ENCODE measurements around the gene NOP53. TPM values are rescaled to one million over a fixed set of nuclear protein-coding genes. Genes with fewer than 3 reads are reported as not detected.
"Not testable (repeated sequence)": the region's sequence is repeated elsewhere in the genome, so short reads cannot be mapped to it uniquely, and the experiment has no call there.

The NOP53 gene
- total RNA-seq, 1 experiment from 2014 or later = 289 TPM

DNA sequence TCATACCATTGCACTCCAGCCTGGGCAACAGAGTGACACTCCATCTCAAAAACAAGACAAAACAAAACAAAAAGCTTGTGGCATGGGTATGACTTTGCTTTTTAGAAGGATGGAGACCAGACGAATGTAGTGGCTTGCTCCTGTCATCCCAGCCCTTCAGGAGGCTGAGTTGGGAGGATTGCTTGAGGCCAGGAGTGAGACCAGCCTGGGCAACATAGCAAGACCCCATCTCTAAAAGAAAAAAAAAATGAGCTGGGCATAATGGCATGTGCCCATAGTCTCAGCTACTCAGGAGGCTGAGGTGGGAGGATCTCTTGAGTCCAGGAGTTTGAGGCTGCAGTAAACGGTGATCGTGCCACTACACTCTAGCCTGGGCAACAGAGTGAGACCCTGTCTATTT, 16.8 kb downstream of the NOP53 start:
- ATAC-seq = no peak
- no peak for TF ChIP-seq NR1H2 (CRISPR knock-in tag; IDR thresholded peaks at IDR 0.05)
- TF ChIP-seq GTF2I (CRISPR knock-in tag; conservative IDR thresholded peaks at IDR 0.05) = 0 out of 2 replicates have a peak, but pooled peaks have one; percentile 29
- TF ChIP-seq ZNF121 (CRISPR knock-in tag; IDR thresholded peaks at IDR 0.05) = peak; percentile 88
- ChIA-PET POLR2A (no interaction called here), CTCF (interaction anchor here (0.6 to 8.5 kb wide), 2 partner anchors 27 to 45 kb away, joined by 5 to 368 read pairs; no protein-coding TSS in a partner anchor)
- Mint-ChIP-seq H3K4me3 (no peak overlapping the region), H3K27me3 (ENCODE audit: low read depth) (no peaks in the 10 kb centered on the region), H3K36me3 (peaks cover 23% of the 10 kb centered on the region), H3K27ac (no peak overlapping the region), H3K9me3 (peaks cover 4% of the 10 kb centered on the region), H3K4me1 (peaks cover 11% of the 10 kb centered on the region)
- no peak for DNase-seq (ENCODE audit: low spot score)

DNA sequence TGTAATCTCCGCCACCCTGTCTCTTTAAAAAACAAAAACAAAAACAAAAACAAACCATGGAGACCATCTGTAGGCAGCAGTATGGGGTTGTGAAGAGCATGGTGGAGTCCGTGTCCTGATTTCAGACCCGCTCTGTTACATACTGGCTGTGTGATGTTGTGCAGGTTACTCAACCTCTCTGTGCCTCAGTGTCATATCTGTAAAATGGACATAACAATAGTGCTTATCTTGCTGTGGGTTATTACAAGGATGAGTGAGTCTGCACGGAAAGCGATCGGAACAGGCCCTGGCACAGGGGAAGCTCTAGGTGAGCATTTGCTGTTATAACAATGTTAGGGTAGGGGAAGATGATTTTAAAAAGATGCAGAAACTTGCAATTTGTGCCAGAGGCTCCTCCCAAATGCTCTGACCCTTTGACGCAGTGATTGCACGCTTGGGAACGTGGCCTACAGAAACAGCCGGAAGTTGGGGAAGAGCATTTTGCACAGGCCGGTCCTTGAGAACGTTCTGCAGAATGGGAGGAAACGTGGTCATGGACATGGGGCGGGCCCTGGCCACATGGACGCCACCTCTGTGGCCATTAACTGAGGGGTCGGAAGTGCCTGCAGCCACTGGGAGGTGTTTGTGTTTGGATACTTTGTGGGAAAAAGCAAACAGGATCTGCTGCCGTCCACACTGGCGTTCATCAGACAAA, 17.4 kb downstream of the NOP53 start:
- H3K27ac Mint-ChIP-seq = peak overlapping the region; percentile 79; the same call in 1 of the 2 replicates
- H3K4me1 Mint-ChIP-seq = peaks cover 11% of the 10 kb centered on the region
- H3K9me3 Mint-ChIP-seq = peaks cover 4% of the 10 kb centered on the region
- ATAC-seq (no peak), DNase-seq (ENCODE audit: low spot score) (no peak)
- CTCF ChIA-PET = interaction anchor here (0.7 to 8.5 kb wide), 2 partner anchors 10 to 26 kb away, joined by 5 to 368 read pairs; no protein-coding TSS in a partner anchor
- H3K36me3 Mint-ChIP-seq = peaks cover 16% of the 10 kb centered on the region
- TF ChIP-seq NR2C2 (CRISPR knock-in tag; IDR thresholded peaks at IDR 0.05) (no peak), CREM (CRISPR knock-in tag; IDR thresholded peaks at IDR 0.05) (no peak), JAZF1 (CRISPR knock-in tag; IDR thresholded peaks at IDR 0.05) (no peak), IRF2 (CRISPR knock-in tag; IDR thresholded peaks at IDR 0.05; ENCODE audit: borderline replicate concordance, low read depth) (no peak), AR (CRISPR knock-in tag; IDR thresholded peaks at IDR 0.05) (no peak)
- TF ChIP-seq, protein P1, sequence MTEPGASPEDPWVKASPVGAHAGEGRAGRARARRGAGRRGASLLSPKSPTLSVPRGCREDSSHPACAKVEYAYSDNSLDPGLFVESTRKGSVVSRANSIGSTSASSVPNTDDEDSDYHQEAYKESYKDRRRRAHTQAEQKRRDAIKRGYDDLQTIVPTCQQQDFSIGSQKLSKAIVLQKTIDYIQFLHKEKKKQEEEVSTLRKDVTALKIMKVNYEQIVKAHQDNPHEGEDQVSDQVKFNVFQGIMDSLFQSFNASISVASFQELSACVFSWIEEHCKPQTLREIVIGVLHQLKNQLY (CRISPR knock-in tag; IDR thresholded peaks at IDR 0.05) = no peak
- POLR2A ChIA-PET = no interaction called here
- H3K4me3 Mint-ChIP-seq = no peak overlapping the region
- H3K27me3 Mint-ChIP-seq (ENCODE audit: low read depth) = no peaks in the 10 kb centered on the region

DNA sequence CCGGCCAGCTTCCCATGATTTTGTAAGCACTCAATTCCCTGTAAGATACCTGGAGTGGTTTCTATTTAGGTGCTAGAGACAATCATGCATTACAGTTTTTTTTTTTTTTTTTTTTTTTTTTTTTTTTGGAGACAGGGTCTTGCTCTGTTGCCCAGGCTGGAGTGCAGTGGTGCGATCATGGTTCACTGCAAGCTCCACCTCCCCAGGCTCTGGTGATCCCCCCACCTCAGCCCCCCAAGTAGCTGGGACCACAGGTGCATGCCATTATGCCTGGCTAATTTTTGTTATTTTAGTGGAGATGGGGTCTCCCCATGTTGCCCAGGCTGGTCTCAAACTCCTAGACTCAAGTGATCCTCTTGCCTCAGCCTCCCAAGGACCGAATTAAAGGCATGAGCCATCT, 19.4 kb downstream of the NOP53 start:
- ATAC-seq; H3K9me3 Mint-ChIP-seq; H3K27me3 Mint-ChIP-seq (ENCODE audit: low read depth); H3K4me3 Mint-ChIP-seq; H3K36me3 Mint-ChIP-seq; DNase-seq (ENCODE audit: low spot score); H3K27ac Mint-ChIP-seq: not testable (repeated sequence)
- H3K4me1 Mint-ChIP-seq = peaks cover 14% of the 10 kb centered on the region
- CTCF ChIA-PET = interaction anchor here (0.6 to 8.5 kb wide), 25 partner anchors 9 to 337 kb away, joined by 3 to 368 read pairs (median 10); partner anchors contain the start of genes EHD2, NOP53 and SELENOW
- peak; percentile 41; the same call in 1 of the 2 replicates for TF ChIP-seq ZNF121 (CRISPR knock-in tag; IDR thresholded peaks at IDR 0.05)
- POLR2A ChIA-PET = interaction anchor here (0.6 to 1.5 kb wide), 3 partner anchors 14 to 92 kb away, joined by 3 to 8 read pairs (median 8); partner anchors contain the start of gene SELENOW

DNA sequence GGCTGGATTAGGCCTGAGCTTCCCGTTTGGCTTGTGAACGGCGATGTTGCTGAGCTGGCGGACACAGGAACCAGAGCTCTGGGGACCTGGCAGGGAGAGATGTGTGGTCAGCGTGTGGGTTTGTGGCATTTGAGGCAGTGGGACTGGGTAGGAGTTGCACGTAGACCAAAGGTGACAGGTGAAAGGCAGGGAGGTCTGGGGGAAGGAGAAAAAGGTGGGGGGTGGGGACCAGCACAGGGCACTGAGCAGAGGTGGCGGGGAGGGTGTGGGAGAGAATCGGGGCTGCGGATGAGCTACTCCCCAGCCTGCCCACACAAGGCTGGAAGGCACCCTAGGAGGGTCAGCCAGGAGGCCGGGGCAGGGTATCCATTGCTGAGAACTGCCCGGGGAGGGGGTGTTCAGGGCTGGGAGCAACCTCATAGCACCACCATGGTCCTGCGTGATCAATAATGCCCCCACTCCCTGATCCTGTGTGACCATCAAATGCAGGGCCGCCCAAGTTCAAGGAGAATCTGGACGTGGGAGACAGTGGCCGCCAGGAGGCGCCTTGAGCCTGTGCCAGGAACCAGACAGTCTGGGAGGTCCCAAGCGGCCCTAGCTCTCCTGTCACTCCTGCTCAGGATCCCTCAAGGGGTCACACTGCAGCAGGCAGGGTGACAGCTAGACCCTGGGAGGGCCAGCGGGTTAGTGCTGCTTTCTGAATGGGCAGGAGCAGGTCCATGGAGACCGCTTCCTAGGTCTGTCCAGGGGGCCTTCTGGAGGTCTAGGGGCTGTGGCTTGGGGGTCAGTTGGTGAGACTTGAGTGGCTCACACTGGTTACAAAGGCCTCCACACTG, 20.4 kb downstream of the NOP53 start:
- CTCF ChIA-PET = interaction anchor here (0.5 to 8.5 kb wide), 55 partner anchors 8 to 790 kb away, joined by 3 to 368 read pairs (median 5); partner anchors contain the start of genes EHD2, KPTN, NOP53 and SELENOW
- H3K4me3 Mint-ChIP-seq = no peak overlapping the region
- H3K27ac Mint-ChIP-seq = peak overlapping the region; percentile 85
- peak; percentile 88 for DNase-seq (ENCODE audit: low spot score)
- peak; percentile 79 for ATAC-seq
- no peaks in the 10 kb centered on the region for H3K36me3 Mint-ChIP-seq
- peaks cover 3% of the 10 kb centered on the region; the same call in 1 of the 2 replicates for H3K9me3 Mint-ChIP-seq
- POLR2A ChIA-PET = interaction anchor here (0.6 to 1.6 kb wide), 6 partner anchors 12 to 91 kb away, joined by 3 to 8 read pairs (median 4); partner anchors contain the start of genes NOP53 and SELENOW
- no peaks in the 10 kb centered on the region for H3K27me3 Mint-ChIP-seq (ENCODE audit: low read depth)
- peaks cover 22% of the 10 kb centered on the region for H3K4me1 Mint-ChIP-seq
- TF ChIP-seq, protein P2, sequence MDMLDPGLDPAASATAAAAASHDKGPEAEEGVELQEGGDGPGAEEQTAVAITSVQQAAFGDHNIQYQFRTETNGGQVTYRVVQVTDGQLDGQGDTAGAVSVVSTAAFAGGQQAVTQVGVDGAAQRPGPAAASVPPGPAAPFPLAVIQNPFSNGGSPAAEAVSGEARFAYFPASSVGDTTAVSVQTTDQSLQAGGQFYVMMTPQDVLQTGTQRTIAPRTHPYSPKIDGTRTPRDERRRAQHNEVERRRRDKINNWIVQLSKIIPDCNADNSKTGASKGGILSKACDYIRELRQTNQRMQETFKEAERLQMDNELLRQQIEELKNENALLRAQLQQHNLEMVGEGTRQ (CRISPR knock-in tag; IDR thresholded peaks at IDR 0.05) = no peak
- no peak for TF ChIP-seq NR1H2 (CRISPR knock-in tag; IDR thresholded peaks at IDR 0.05)
- TF ChIP-seq, protein P1 (CRISPR knock-in tag; IDR thresholded peaks at IDR 0.05) = no peak
- TF ChIP-seq NFATC4 (CRISPR knock-in tag; IDR thresholded peaks at IDR 0.05) = no peak
- no peak for TF ChIP-seq ZNF423 (CRISPR knock-in tag; IDR thresholded peaks at IDR 0.05)
- TF ChIP-seq RORB (CRISPR knock-in tag; IDR thresholded peaks at IDR 0.05) = no peak
- TF ChIP-seq, protein P3, sequence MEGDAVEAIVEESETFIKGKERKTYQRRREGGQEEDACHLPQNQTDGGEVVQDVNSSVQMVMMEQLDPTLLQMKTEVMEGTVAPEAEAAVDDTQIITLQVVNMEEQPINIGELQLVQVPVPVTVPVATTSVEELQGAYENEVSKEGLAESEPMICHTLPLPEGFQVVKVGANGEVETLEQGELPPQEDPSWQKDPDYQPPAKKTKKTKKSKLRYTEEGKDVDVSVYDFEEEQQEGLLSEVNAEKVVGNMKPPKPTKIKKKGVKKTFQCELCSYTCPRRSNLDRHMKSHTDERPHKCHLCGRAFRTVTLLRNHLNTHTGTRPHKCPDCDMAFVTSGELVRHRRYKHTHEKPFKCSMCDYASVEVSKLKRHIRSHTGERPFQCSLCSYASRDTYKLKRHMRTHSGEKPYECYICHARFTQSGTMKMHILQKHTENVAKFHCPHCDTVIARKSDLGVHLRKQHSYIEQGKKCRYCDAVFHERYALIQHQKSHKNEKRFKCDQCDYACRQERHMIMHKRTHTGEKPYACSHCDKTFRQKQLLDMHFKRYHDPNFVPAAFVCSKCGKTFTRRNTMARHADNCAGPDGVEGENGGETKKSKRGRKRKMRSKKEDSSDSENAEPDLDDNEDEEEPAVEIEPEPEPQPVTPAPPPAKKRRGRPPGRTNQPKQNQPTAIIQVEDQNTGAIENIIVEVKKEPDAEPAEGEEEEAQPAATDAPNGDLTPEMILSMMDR (IDR thresholded peaks at IDR 0.05) = peak; percentile 80
- TF ChIP-seq, protein P4, sequence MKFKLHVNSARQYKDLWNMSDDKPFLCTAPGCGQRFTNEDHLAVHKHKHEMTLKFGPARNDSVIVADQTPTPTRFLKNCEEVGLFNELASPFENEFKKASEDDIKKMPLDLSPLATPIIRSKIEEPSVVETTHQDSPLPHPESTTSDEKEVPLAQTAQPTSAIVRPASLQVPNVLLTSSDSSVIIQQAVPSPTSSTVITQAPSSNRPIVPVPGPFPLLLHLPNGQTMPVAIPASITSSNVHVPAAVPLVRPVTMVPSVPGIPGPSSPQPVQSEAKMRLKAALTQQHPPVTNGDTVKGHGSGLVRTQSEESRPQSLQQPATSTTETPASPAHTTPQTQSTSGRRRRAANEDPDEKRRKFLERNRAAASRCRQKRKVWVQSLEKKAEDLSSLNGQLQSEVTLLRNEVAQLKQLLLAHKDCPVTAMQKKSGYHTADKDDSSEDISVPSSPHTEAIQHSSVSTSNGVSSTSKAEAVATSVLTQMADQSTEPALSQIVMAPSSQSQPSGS (CRISPR knock-in tag; IDR thresholded peaks at IDR 0.05; ENCODE audit: borderline replicate concordance, low read depth) = no peak
- no peak for TF ChIP-seq NR3C1 (CRISPR knock-in tag; conservative IDR thresholded peaks at IDR 0.05; ENCODE audit: low read depth)
- no peak for TF ChIP-seq ZNF671 (CRISPR knock-in tag; IDR thresholded peaks at IDR 0.05)

All from WTC11 (cell line).